Measurements from ENCODE around the gene ZNF783.
A peak's percentile ranks its signal among the peaks of the same experiment; 100 is the strongest.
"Not testable (repeated sequence)": the region's sequence is repeated elsewhere in the genome, so short reads cannot be mapped to it uniquely, and the experiment has no call there.

The ZNF783 gene

GRCh38 chr7:149261829-149262617, at the start of gene ZNF783:
Gene ZNF783, plus strand, starts transcription at chr7:149262196. Its CDS starts 138 bp downstream, at chr7:149262334.
- peak; percentile 88 for DNase-seq

- no peak for DNase-seq
These were observed 47.8 kb upstream of the ZNF783 start for GRCh38 chr7:149214020-149214720.

- DNase-seq, result no peak
These were observed 45.6 kb upstream of the ZNF783 start for GRCh38 chr7:149216402-149216801.

- no peak for DNase-seq
These were observed 44.4 kb upstream of the ZNF783 start for GRCh38 chr7:149217570-149217969.

- no peak for DNase-seq
These were observed 43.3 kb upstream of the ZNF783 start for GRCh38 chr7:149218469-149219420.

- DNase-seq, result no peak
These were observed 41.5 kb upstream of the ZNF783 start for GRCh38 chr7:149220534-149220933.

- DNase-seq, result no peak
These were observed 38.8 kb upstream of the ZNF783 start for GRCh38 chr7:149223176-149223575.

- DNase-seq, result no peak
These were observed 38.2 kb upstream of the ZNF783 start for GRCh38 chr7:149223761-149224160.

GRCh38 chr7:149224352-149224751, 37.6 kb upstream of the ZNF783 start:
- no peak for DNase-seq

- no peak for DNase-seq
These were observed 36.9 kb upstream of the ZNF783 start for GRCh38 chr7:149225106-149225505.

- no peak for DNase-seq
These were observed 36.3 kb upstream of the ZNF783 start for GRCh38 chr7:149225656-149226055.

- DNase-seq, result not testable (repeated sequence)
These were observed 35.6 kb upstream of the ZNF783 start for GRCh38 chr7:149226366-149226765.

GRCh38 chr7:149226840-149227494, 35.0 kb upstream of the ZNF783 start:
- DNase-seq, result no peak

- DNase-seq, result no peak
These were observed 33.0 kb upstream of the ZNF783 start for GRCh38 chr7:149228831-149229471.

GRCh38 chr7:149229526-149229925, 32.5 kb upstream of the ZNF783 start:
- DNase-seq, result no peak

- DNase-seq, result no peak
These were observed 29.6 kb upstream of the ZNF783 start for GRCh38 chr7:149232362-149232761.

GRCh38 chr7:149233655-149234204, 28.3 kb upstream of the ZNF783 start:
- DNase-seq, result not testable (repeated sequence)

GRCh38 chr7:149237502-149237901, 24.5 kb upstream of the ZNF783 start:
- DNase-seq, result no peak

- no peak for DNase-seq
These were observed 23.9 kb upstream of the ZNF783 start for GRCh38 chr7:149238051-149238450.

GRCh38 chr7:149239345-149240143, 22.5 kb upstream of the ZNF783 start, which contains the start of gene ZNF212:
Gene ZNF212, plus strand, starts transcription at chr7:149239651. Its CDS starts 128 bp downstream, at chr7:149239779.
- DNase-seq, result peak; percentile 95

GRCh38 chr7:149240637-149241036, 21.4 kb upstream of the ZNF783 start:
- DNase-seq, result no peak

All from activated CD4-positive, alpha-beta T cell treated with anti-CD3 and anti-CD28 coated beads, Interleukin-10, Interleukin-2, amounts not matched to agents 100 ng/mL and 50 ng/mL, durations not matched to agents 16 hours and 8 hours (primary cell).